Activated CD4-positive, alpha-beta T cell treated with anti-CD3 and anti-CD28 coated beads, Interleukin-2, amount 50 U/mL, for 4 hours (primary cell): Measurements from ENCODE around the gene STOML1.

Source experiments
- DNase-seq, 2 experiments: peaks; one replicate each; pipeline ENCODE4 v3.0.0-alpha.2; 2020

The STOML1 gene

GRCh38 chr15:74019734-74020133, 27.6 kb upstream of the STOML1 start:
- no peak for DNase-seq

DNA sequence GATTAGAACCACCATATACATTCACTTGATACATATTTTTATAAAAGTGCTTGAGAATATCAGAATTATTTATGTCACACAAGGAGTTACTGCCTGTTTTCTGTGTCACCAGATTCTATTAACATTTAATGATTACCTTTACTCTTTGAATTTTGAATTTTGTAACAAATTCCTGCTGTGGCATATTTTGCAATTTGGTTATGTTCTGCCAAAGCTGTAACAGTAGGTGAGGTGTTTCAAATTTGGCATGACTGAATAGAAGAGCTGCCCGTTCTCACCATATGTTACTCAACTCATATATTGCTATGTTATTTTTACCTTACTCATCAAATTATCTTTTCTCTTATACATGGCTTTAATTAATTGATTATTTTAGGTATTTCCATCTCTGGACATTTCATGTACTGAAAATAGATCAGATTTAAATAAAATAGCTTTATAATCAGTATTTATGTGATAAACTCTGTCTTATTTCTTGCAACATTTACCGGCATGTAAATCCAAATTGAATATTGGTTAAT, 21.3 kb upstream of the STOML1 start:
- DNase-seq: no peak

DNA sequence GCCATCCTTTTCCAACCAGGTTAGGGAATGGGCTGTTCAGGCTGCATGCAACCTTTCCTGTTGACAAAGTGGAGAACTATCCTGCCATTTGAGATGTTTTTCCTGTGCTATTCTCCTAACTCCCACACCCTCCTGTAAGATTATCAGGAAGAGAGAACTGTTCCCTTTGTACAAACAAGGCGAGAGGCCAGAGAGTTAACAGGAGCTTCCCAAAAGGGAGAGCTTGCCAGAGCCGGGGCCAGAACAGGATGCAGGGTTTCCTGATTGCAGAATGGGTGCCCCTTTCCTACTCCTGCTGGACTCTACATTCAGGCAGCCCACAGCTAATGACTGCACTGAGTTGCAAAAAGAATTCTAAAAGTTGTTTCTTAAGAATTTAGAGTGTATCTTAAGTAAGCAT, 19.5 kb upstream of the STOML1 start:
- no peak for DNase-seq

DNA sequence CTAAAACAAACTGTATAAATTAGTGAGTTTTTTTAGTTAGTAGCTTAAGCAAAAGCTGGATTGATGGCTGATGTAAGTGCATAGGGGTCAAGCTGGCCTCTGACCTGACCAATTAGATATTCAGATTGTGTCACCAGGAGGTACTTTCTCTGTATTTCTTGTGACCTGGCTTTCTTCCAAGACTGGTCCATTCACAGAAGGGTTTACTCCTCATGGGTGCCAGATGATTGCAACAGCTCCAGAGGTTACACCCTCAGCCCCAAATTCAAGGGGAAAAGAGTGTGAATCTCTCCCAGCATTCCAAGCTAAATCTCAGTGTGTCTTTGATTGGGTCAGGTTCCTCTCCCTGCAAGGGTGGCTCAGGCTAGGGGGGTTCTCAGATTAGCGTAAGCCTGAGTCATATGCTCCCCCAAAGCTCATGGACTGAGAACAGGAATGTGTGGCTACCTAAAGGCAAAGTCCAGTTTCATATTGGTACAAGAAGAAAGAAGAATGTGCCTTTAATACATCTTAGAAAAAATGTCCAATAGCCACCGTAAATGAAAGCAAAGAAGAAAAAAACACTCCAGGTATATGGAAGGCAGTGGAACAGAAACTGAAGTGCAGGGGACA, 18.9 kb upstream of the STOML1 start:
- DNase-seq: no peak

GRCh38 chr15:74008901-74009300, 16.8 kb upstream of the STOML1 start:
- DNase-seq: no peak

- DNase-seq: no peak
Observed at GRCh38 chr15:74007820-74008371, 15.8 kb upstream of the STOML1 start.

- DNase-seq: no peak
Observed at GRCh38 chr15:74006774-74007639, 14.9 kb upstream of the STOML1 start.

DNA sequence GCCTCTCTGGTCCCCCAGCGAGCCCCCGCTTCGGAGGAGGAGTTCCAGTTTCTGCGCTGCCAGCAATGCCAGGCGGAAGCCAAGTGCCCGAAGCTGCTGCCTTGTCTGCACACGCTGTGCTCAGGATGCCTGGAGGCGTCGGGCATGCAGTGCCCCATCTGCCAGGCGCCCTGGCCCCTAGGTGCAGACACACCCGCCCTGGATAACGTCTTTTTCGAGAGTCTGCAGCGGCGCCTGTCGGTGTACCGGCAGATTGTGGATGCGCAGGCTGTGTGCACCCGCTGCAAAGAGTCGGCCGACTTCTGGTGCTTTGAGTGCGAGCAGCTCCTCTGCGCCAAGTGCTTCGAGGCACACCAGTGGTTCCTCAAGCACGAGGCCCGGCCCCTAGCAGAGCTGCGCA, 5.9 kb upstream of the STOML1 start:
- no peak for DNase-seq

GRCh38 chr15:73996939-73997338, 4.8 kb upstream of the STOML1 start:
- no peak for DNase-seq

DNA sequence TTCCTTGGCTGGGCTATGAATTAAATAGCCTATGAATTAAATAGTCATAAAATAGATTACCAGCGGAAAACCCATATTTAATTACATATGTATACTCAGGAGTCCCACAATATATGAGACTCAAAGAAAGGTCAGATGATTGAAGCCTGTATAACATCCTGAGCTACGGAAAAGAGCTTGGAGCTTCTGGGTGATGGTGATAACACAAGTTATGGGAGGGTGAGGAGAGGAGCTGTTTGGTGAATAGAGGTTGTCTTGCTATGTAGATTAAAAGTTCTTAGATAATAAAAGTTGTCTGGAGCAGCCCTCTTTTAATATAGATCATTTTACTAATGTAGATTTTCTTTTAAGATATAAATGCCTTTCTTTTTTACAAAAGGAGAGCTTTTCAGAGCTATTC, 4.2 kb upstream of the STOML1 start:
- DNase-seq: no peak

DNA sequence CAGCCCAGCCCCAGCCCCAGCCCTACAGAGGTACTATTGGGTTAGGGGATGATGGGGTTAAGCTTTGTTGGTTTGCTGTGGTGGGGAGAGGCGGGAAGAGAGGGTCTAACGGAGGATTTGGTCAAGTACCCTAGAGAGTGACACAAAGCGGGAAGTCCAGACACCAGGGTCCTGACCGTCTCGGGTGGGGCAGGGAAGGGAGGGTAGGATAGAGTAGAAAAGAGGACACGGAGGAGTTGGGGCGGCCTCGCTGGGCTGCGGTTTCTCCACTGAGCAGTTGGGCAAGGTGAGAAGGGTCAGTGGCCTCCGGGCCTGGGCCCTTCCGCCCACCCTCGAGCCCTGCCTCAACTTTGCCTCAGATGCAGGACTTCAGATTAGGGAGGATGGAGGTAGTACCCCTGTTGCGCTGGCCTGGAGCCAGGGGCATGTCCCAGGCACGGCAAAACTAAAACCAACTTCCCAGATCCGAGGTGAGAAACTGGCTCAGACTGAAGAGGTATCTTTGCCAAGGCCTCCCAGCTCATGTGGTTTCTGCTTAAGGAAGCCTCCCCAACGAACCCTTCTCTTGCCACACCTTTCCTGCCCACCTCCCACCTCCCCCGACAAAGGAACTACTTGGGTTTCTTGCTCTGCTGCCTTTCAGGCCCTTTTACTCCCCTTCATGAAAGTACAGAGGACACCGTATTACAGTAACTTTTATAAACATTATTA, 3.0 kb upstream of the STOML1 start:
- DNase-seq: no peak

- DNase-seq: peak; percentile 90 to 91
Observed at GRCh38 chr15:73994413-73994883, 2.4 kb upstream of the STOML1 start, which contains the start of gene PML. Gene PML (plus strand): TSS chr15:73994716. CDS start chr15:73994813, 97 bp downstream.

DNA sequence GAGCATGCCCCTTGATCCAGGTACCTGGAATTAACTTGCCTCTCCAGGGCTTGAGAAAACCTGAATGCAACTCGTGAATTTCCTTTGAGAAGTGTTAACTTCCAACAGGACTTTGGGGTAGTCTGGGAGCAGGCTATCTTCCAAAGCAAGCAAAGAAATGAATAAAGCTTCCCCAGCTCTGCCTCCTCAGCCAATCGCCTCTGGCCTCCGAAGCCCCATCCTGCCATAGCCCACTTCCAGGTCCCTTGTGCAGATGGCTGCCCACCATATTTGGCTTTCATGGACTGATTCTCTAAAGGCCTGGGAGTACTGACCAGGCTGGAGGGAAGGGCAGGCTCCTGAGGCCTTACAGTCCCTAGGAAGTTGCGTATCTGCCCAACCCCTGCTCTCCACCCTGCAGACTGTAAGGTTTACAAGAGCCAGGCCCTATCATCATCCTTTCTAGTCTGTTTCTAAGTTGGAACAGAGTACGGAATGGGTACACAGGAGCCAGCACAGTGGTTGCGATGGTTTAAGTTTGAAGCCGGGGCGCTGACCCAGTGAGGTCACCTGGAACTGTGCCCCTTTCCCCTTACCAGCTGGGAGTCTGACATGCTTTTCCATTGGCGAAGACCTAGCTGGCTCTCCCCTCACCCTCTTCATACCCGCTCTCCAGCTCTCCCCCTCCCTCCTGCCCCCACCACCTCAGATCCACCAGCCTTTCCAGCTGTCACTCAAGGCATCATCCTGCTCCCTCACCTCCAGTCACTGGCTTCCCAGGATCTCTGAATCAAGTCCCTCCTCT, 1.3 kb upstream of the STOML1 start:
- no peak for DNase-seq

- DNase-seq: no peak
Observed at GRCh38 chr15:73992594-73992898, 451 bp upstream of the STOML1 start.

- no peak for DNase-seq
Observed at GRCh38 chr15:73991260-73991659, 835 bp downstream of the STOML1 start.

- DNase-seq: no peak
Observed at GRCh38 chr15:73990250-73991005, 1.7 kb downstream of the STOML1 start.

DNA sequence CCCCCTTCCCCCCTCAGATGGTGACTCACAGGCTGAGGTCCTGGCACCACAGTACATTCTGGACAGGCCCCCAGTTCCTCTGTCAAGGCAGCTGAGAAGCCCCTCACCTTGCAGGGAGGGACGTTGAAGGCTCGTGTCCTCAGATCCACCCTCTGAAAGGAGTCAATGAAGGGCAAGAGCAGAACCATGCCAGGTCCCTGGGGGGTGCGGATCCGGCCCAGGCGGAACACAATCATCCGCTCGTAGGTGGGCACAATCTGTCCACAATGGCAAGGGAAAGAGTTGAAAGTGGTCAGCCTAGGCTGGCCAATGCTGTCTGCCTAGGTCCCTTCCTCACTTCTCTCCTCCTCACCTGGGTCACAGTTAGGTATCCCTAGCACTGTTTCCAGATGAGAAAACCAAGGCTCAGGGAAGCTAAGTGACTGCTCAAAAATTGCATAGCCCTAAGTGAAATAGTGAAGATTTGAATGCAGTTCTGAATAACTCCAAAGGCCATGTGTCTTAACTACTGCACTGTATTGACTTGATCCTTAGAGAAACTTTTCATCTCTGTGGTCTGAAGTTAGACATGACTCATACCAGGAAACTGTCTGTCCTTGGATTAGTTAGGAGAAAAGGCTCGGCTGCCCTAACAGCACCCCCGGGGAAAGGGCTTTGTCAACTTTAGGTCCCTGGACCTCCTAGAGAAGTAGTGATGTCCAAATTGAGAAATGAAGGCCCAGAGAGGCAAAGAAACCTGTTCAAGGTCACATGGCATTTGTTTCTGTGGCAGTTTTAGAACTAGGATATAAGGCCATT, 2.9 kb downstream of the STOML1 start:
- no peak for DNase-seq

DNA sequence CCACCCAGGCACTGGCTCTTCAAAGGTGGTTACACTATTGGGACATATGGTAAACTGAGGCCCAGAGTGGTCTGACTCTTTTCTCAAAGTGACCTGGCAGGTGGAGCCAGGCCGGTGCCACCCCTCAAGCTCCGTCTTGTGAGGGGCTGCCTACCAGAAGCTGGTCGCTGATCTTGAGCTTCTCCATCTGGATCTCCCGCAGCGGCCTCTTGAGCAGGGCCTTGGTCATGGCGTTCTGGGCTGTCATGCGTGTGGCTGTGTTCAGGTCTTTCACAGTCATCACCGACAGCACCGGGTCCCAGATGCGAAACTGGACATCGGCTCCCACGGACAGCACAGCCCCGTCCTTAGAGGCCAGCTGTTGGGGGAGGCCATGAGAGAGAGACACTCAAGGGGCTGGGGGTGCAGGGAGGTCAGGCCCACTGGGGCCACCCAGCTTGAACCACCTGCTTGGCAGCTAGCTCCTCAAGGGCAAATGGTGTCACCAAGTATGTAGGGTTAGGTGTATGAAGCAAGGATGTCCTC, 3.6 kb downstream of the STOML1 start:
- no peak for DNase-seq

DNA sequence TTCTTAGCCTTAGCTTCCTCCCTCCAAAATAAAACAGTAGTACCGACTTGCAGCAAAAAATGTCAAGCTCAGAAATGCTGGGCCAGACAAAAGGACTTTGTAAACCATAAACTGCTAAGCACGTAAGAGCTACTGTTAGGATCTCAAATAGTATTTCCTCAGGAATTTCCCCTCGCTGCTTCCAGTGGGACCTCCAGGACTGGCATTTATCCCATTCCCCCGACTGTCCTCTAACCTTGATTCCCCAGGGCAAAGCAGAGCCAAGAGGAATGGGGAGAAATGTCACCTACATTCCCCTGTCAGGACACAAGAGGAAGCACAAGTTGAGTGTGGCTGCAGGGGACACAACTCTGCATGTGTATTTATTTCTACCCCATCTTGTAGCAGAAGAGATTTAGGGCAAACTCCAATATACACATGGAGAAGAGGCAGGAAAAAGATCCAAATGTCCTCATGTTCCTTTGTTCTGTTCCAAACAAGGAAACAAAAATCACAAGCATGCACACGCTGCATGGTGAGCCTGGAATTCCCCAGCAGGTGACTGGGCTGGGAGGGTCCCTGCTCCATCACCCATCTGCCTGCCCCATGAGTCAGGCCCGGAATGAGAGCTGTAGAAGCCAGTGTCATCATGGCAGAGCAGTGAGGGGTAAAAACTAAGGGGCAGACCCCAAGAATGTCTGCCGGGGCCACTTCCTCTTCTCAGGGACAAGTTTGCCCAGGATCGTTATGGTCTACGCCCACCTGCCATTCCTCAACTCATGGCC, 4.2 kb downstream of the STOML1 start:
- no peak for DNase-seq

DNA sequence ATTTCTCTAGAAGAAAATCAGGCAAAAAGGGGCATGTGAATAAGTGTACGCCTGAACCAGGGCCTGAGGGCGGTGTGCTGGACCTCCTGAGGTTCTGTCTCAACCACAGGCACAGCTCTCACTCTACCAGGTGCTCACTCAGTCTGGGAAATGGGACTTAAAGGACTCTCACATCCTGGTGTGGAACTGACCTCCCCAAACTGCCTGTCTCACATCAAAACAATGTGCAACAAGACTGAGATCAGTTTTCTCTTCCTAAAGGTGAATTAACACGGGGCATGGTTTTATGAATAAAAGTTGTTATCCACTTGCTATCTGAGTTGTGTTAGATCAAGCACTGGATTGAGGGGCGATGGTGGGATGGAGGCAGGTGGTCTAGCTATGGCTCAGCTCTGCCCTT, 4.8 kb downstream of the STOML1 start:
- no peak for DNase-seq
